ELF-1 (cell line): ENCODE results near the gene FBXO7.
A peak's percentile ranks its signal among the peaks of the same experiment; 100 is the strongest.

Source experiments
- DNase-seq: peaks from one replicate; pipeline ENCODE4 v3.0.0-alpha.2; 2016; ENCODE audit warnings: low read depth, low spot score

Gene FBXO7

DNA sequence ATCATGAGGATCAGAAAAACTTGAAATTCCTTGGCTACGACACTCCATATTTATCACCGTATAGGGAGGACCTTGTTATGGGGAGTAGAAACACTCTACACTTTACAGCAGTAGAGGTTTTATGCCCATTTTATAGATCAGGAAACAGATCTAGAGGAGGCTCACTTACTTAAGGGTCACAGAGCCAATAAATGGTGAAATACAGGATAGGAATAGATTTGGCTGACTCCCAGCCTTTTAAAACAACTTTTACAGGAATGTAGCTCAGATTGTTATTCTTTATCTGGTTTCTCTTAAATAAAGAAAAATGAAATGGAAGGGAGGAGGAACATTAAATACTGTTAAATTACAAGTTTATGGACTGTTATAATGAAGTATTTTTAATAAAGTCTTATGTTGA is 14.8 kb downstream of the FBXO7 start:
- no peak for DNase-seq

- no peak for DNase-seq
Observed at GRCh38 chr22:32490279-32490678, 15.7 kb downstream of the FBXO7 start.

GRCh38 chr22:32492111-32492510 is 17.5 kb downstream of the FBXO7 start:
- no peak for DNase-seq

DNA sequence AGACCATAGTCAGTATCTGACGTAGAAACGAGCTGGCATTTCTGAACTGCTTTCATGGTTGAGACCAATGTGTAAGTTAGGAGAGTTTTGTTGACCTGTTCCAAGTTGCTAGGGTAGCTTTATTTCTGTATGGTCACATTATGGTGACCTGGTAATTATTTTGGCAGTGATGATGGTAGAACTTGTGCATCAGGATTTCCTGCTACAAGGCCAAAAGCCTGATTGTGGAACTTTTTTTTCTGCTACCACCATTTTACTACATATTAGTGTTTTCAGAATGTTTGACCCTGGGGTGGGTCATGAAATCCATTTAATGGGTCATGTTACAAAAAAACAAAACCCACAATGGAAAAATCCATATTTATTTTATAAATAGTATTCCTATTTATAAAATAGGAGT is 18.9 kb downstream of the FBXO7 start:
- no peak for DNase-seq

DNA sequence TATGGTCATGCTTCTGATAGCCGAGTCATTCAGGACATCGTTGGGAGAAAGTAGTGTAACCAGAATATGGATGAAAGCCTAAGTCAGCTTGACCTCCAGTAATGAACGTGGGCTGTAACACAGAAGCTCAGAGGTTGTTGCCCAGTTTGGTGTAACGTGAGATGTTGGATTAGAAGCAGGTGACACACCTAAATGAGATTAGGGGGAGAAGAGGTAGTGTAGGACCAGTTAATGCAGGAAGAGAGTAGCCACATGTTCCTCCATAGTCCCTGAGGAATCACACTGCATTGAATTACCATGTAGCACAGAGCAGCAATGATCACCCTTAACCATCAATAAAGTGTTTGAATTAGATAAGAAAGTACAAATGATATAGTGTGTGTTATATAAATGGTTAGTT is 20.4 kb downstream of the FBXO7 start:
- DNase-seq, result no peak

- DNase-seq, result no peak
Observed at GRCh38 chr22:32499666-32500065, 25.1 kb downstream of the FBXO7 start.

DNA sequence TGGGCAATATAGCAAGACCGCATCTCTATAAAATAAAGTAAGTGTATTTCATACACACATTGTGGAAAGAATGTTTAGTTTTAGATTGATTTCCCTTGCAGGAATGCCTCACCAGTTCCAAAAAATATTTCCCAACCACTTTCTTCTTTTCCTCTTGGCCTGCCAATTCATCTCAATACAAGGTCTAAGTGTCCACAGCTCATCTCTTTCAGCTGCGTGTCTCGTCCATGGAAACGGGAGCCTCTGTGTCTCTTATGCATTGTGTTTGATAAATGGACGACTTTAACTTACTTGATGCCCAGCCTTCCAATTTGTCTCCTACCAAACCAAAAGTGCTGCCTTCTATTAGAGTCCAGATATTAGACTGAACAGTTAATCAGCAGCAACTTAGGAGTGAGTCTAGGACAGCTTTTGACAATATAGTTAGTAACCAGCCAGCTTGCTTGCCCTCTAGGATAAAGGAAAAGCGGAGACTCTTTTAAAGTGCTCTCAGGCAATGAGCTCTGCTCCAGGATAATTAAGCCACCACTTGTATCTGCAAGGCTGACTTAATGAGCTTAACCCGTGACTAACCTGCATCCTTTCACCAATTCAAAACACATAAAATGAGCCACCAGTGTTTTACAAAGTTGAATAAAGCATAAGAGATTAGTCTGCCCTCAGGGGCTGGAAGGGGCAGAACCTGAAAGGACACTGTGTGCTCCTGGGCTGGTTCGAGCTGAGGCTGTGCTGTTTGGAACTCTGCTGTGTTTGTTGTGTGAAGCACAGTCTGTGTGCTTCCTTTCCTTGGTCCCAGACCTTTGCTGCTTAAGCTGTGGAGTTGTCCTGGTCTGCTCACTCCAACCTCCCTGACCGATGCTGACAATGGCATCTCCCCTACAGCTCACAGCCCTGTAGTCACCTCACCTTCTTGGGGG is 27.5 kb downstream of the FBXO7 start:
- peak; percentile 71 for DNase-seq

GRCh38 chr22:32509045-32509444 is 34.4 kb downstream of the FBXO7 start:
- DNase-seq, result no peak

DNA sequence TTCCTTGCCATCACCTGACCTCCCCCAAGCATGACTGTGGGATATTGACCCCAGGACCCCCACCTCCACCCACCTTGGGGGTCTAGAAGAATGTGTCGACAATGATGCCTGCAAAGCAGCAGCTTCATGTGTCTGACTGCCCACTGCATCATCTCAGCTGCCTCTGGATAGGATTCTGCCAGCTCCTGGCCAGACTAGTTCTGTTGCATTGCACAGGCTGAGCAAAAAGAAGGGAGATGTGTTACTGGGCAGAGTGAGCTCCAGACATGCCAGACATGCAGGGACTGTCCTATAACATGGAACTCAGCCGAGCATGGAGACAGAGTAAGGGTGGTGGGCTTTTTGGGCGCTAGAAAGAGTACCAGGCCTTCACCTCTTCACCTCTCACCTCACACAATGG is 36.7 kb downstream of the FBXO7 start:
- no peak for DNase-seq

DNA sequence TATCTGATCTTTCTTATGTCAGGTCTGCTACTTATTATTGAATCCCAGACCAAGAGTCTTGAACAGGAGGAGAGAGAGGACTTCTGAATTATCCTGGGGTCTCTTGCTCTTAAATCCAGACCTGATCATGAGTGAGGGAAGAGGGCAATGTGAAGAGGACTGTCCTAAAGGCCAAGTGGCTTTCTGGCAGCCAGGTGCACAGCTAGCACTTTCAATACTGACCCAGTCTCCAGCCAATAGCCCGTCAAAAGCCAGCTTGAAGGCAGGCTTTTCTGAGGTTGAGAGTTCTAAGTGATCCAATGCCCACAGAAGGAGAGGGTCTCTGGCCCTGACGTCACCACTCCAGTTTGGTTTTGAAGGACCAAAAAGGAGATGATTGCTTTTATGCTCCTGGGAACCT is 37.2 kb downstream of the FBXO7 start:
- DNase-seq, result no peak

GRCh38 chr22:32512267-32512982 is 37.8 kb downstream of the FBXO7 start:
- DNase-seq, result no peak

DNA sequence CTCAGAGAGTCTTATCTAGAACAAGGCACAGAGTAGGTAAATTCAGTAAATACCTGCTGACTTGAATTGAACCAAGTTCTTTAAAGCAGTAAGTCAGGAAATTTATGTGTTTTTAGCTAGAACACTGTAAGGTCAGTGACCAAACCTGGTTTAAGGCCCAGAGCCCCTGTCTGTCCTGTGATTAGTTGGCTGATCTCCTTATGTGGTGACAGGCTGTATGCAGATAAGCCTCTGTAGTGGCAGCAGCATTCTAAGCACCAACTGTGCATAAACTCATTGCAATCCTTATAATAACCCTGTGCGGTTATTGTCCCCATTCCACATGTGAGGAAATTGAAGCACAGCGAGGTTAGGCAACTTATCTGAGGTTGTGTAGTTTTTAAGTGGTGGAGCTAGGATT is 40.5 kb downstream of the FBXO7 start:
- DNase-seq, result no peak

- no peak for DNase-seq
Observed at GRCh38 chr22:32517488-32517887, 42.9 kb downstream of the FBXO7 start.

GRCh38 chr22:32517921-32518320 is 43.3 kb downstream of the FBXO7 start:
- DNase-seq, result no peak

DNA sequence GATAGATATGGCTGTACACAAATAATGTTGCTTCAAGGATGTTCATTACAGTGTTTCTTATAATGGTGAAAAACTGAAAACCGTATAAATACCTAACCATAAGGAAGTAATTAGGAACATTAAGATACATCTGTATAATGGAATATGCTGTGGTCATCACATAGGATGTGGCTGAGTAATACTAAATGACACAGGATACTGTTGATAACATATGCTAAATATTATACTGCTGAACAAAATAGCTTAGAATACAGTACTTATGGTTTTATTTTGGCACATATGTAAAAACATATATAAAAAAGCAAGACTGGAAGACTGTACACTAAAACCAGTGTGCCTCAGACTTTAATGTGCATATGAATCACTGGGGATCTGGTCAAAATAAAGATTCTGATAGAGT is 43.8 kb downstream of the FBXO7 start:
- DNase-seq, result no peak

GRCh38 chr22:32518848-32519247 is 44.2 kb downstream of the FBXO7 start:
- no peak for DNase-seq

DNA sequence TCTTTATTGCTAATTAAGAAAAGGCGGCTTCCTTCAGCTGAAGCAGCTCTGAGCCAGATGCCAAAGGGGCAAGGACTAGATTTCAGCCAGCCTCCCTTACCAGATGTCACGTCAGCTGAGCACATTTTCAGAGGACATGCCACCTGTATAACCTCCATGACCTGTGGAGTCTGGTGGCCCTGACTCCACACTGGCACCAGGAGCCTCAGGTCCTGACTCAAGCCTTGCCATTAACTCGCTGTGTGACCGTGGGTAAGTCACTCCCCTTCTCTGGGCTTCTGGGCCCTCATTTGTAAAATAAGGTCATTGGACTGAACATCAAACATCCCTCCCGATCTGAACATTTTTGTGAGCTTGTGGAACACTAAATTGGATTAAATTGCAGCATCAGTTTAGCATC is 46.0 kb downstream of the FBXO7 start:
- no peak for DNase-seq

DNA sequence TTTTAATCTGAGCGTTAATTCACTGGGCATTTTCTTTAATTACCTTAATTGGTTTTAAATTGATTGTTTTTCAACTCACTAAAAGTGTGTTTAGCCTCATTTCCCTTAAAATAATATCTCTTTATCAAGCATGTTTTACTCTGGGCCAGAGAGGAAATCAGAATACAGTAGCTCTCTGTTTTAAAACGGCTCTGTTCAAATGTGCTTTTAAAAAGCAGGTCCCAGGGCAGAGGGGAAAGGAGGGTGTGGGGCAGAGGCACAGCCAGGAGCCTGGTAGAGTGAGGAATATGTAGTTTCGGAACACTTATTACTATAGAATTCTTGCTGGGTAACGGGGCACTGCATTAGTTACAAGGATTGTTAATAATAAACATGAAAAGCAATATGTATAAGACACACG is 47.6 kb downstream of the FBXO7 start:
- DNase-seq, result no peak

- peak; percentile 50 for DNase-seq
Observed at GRCh38 chr22:32527756-32528155, 53.1 kb downstream of the FBXO7 start.

- DNase-seq, result no peak
Observed at GRCh38 chr22:32528316-32528715, 53.7 kb downstream of the FBXO7 start.

DNA sequence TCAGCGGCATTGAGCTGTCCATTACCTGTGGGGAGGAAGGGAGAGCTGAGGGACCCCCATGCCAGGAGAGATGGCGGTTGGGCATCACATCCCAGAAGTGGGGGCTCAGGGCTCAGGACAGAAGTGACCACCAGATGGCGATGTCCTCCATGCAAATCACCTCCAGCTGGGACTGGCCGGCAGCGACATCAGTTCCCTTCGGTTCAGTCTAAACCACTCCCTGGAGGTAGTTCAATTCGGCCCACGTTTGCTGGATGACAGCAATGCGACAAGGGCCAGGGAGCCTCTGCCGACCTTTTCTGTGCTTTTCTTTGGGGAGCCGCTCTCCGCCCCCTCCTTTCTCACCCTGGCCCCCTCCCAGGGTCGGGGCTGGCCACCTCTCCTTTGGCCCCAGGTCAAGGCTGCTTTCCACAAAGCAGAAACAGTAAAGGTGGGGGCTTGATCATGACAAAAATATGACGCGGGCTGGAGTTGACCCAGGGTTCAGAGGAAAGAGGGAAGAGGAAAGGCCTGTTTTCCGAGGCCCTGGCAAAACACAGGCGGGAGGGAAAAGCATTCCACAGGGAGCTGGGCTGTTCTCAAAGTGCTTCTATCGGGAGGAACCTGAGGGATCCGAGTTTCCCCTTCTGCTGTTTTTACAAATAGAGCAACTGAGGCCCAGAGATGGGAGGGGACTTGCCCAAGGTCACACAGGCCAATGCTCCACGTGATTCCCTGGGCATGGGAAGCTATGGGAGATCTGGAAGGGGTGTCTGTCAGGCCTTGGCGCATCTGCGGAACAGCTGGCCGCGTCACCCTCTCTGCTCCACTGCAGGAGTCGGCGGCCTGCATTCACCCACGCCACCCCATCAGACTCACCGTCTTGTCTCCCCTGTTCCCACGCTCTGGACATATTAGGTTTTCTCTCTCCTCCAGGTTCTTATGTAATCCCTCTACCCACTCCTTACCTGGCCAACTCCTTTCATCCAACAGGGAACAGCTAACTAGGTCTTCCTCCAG is 54.7 kb downstream of the FBXO7 start:
- peak; percentile 91 for DNase-seq

DNA sequence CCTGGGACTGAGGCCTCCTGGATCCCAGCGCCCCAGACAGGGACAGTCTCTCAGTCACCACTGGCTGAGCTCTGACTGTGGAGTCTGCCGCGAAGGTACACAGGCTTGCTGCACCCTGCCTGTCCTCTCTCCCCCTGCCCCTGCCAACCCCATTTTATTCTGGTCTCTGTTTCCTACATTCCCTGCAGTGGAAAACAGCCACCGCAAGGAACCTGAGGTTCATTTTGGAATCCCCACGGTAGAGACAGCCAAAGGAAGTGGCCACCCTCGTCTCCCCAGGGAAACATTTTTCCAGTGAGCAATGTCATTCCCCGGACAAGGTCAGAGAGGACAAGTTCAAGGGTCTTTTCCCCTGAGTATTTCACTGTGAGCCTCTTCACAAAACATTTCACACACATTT is 56.6 kb downstream of the FBXO7 start:
- DNase-seq, result no peak
